ENCODE data around the gene CER1. TPM values are rescaled to one million over a fixed set of nuclear protein-coding genes. Genes with fewer than 3 reads are reported as not detected.

Gene CER1
- total RNA-seq, 1 donor from 2014 or later = 0.78 TPM

DNA sequence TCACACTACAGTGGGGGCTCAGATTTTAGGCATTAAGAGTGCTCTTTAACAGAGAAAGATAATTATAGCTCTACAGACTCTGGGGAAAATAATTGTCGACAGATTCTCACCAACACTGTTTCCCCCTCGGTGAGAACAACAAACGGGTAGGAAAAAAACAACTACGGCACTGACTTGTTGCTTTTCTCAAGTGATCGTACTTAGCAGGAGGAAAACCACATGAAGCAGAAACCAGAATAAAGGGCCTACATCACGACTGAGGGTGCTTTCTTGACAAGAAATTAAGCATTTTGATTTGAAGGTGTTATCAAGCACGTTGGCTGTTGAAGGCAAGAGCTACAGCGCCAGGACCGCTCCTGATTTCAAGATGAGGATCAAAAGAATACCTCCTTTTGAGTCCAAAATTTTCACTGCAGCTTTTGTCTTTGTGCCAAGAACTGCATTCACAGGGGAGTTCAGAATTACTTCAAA, 27.2 kb upstream of the CER1 start:
- peaks cover 43% of the 10 kb centered on the region for H3K36me3 Mint-ChIP-seq
- TF ChIP-seq, protein P1, sequence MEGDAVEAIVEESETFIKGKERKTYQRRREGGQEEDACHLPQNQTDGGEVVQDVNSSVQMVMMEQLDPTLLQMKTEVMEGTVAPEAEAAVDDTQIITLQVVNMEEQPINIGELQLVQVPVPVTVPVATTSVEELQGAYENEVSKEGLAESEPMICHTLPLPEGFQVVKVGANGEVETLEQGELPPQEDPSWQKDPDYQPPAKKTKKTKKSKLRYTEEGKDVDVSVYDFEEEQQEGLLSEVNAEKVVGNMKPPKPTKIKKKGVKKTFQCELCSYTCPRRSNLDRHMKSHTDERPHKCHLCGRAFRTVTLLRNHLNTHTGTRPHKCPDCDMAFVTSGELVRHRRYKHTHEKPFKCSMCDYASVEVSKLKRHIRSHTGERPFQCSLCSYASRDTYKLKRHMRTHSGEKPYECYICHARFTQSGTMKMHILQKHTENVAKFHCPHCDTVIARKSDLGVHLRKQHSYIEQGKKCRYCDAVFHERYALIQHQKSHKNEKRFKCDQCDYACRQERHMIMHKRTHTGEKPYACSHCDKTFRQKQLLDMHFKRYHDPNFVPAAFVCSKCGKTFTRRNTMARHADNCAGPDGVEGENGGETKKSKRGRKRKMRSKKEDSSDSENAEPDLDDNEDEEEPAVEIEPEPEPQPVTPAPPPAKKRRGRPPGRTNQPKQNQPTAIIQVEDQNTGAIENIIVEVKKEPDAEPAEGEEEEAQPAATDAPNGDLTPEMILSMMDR (IDR thresholded peaks at IDR 0.05; ENCODE audit: unreplicated experiment) = no peak
- H3K27me3 Mint-ChIP-seq (ENCODE audit: low read depth) = no peaks in the 10 kb centered on the region
- H3K4me3 Mint-ChIP-seq = no peak overlapping the region
- H3K9me3 Mint-ChIP-seq = peaks cover 2% of the 10 kb centered on the region
- H3K27ac Mint-ChIP-seq = no peak overlapping the region
- no peak for DNase-seq (ENCODE audit: low spot score in 2 of 2, unreplicated experiment in 2 of 2)
- peaks cover 28% of the 10 kb centered on the region for H3K4me1 Mint-ChIP-seq

DNA sequence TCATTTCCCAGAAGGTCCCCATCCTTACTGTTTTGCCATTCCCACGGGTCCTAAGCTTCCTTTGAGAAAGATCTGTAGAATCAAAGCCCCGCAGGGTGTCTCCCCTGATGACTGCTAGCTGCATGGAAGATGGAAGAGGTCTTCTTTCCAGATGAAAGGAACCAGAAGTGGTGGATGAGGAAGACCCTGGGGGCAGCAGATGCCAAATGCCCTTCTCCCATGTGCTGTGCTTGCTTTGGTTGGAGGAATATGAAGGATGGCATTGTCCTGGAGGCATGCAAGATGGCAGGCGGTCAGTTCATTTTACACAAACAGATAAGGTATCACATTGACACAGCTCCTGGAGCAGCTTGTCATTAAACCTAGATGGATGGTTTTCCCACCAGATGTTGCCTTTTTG, 25.8 kb upstream of the CER1 start:
- Mint-ChIP-seq H3K27ac (no peak overlapping the region), H3K4me1 (peaks cover 28% of the 10 kb centered on the region)
- TF ChIP-seq, protein P1 (IDR thresholded peaks at IDR 0.05; ENCODE audit: unreplicated experiment) = no peak

DNA sequence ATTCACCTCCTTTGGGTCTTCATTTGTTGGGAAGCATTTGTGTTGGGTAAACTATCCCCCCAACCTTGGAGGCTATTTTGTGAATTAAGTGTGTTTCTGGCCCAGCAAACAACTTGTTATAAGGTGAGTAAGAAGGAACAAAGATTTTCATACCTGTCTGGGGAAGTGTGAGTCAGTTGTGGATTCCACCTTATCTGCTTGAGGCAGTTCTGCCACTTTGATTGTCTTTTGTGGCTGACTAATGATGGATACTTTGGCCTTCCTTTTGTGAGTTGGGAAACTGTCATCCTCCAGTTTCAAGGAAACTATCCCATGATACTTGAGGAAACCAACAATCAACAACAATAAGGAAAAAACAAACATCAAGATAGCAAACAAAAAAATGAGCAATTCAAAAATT, 24.6 kb upstream of the CER1 start:
- H3K4me3 Mint-ChIP-seq = no peak overlapping the region
- TF ChIP-seq, protein P1 (IDR thresholded peaks at IDR 0.05; ENCODE audit: unreplicated experiment) = no peak
- no peak overlapping the region for H3K27ac Mint-ChIP-seq
- H3K9me3 Mint-ChIP-seq = peaks cover 4% of the 10 kb centered on the region
- no peak for DNase-seq (ENCODE audit: low spot score in 2 of 2, unreplicated experiment in 2 of 2)
- H3K4me1 Mint-ChIP-seq = peaks cover 20% of the 10 kb centered on the region
- peaks cover 47% of the 10 kb centered on the region for H3K36me3 Mint-ChIP-seq
- no peaks in the 10 kb centered on the region for H3K27me3 Mint-ChIP-seq (ENCODE audit: low read depth)

More for the DNA sequence above, 25.8 kb upstream of the CER1 start:
- Mint-ChIP-seq H3K27me3 (ENCODE audit: low read depth) (no peaks in the 10 kb centered on the region), H3K36me3 (peaks cover 45% of the 10 kb centered on the region), H3K4me3 (no peak overlapping the region), H3K9me3 (peaks cover 4% of the 10 kb centered on the region)
- DNase-seq (ENCODE audit: low spot score in 2 of 2, unreplicated experiment in 2 of 2) = no peak

DNA sequence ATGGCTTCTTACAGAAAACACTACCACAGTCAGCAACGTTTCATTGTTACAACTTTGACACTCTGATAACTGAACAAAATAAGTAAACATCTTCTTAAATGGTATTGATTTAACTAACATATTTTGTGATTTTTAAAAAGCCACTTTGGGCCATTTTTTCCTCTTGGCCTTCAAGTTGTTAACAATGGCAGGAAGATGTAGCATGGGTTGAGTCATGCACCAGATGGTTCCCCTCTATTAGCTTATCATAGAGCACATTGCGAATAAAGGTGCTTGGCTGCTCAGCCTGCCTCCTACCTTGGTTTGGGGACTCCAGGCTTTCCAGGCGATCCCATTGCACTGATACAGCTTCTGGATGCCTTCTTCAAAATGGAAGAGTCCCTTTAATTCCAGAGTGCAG, 24.1 kb upstream of the CER1 start:
- Mint-ChIP-seq H3K4me3 (no peak overlapping the region), H3K36me3 (peaks cover 46% of the 10 kb centered on the region), H3K4me1 (peaks cover 18% of the 10 kb centered on the region), H3K9me3 (peaks cover 4% of the 10 kb centered on the region), H3K27ac (no peak overlapping the region), H3K27me3 (ENCODE audit: low read depth) (no peaks in the 10 kb centered on the region)
- TF ChIP-seq, protein P1 (IDR thresholded peaks at IDR 0.05; ENCODE audit: unreplicated experiment) = no peak
- DNase-seq (ENCODE audit: low spot score in 2 of 2, unreplicated experiment in 2 of 2) = no peak

DNA sequence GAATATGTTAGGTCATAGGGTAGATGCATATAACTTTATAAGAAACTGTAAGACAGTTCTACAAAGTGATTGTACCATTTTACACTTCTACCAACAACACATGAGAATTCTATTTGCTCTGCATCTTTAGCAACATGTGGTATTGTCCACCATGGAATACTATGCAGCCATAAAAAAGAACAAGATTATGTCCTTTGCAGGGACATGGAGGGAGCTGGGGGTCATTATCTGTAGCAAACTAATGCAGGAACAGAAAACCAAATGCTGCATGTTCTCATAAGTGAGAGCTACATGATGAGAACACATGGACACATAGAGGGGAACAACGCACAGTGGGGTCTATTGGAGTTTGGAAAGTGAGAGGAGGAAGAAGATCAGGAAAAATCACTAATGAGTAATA, 22.2 kb upstream of the CER1 start:
- DNase-seq (ENCODE audit: low spot score in 2 of 2, unreplicated experiment in 2 of 2) = no peak
- TF ChIP-seq, protein P1 (IDR thresholded peaks at IDR 0.05; ENCODE audit: unreplicated experiment) = no peak
- no peak overlapping the region for H3K27ac Mint-ChIP-seq

DNA sequence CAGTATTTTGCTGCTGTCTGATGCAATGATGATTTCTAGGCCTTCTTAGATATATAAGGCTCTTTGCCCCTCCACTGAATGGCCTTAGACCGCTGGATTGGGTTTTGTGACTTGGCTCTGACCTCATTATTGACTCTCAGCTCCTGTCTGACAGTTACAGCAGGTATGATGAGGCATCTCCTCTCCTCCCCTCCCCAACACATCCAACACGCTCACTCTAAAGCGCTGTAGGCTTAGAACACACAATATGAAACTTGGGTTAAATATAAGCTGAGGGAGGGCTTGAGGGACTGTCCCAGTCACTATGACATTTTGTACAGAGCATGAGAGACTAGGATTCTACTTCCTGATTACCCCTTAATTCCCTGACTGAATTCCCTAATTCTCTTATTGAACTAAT, 18.8 kb upstream of the CER1 start:
- H3K36me3 Mint-ChIP-seq = peaks cover 30% of the 10 kb centered on the region
- H3K4me3 Mint-ChIP-seq = no peak overlapping the region
- no peaks in the 10 kb centered on the region for H3K4me1 Mint-ChIP-seq
- no peak overlapping the region for H3K27ac Mint-ChIP-seq
- no peaks in the 10 kb centered on the region for H3K27me3 Mint-ChIP-seq (ENCODE audit: low read depth)
- H3K9me3 Mint-ChIP-seq = peaks cover 4% of the 10 kb centered on the region
- no peak for DNase-seq (ENCODE audit: low spot score in 2 of 2, unreplicated experiment in 2 of 2)
- TF ChIP-seq, protein P1 (IDR thresholded peaks at IDR 0.05; ENCODE audit: unreplicated experiment) = no peak

More for the DNA sequence above, 22.2 kb upstream of the CER1 start:
- no peak overlapping the region for H3K4me3 Mint-ChIP-seq
- peaks cover 44% of the 10 kb centered on the region for H3K36me3 Mint-ChIP-seq
- H3K9me3 Mint-ChIP-seq = peaks cover 4% of the 10 kb centered on the region
- H3K27me3 Mint-ChIP-seq (ENCODE audit: low read depth) = no peaks in the 10 kb centered on the region
- H3K4me1 Mint-ChIP-seq = peaks cover 5% of the 10 kb centered on the region

All from mesothelial cell of epicardium (in vitro differentiated cells).